Astrocyte (in vitro differentiated cells and primary cell): Measurements from ENCODE around the gene PPA2. TPM values are rescaled to one million over a fixed set of nuclear protein-coding genes. Genes with fewer than 3 reads are reported as not detected.

ENCODE experiments used
- DNase-seq: peaks from one replicate; pipeline ENCODE4 v3.0.0-alpha.2; 2010; ENCODE audit warnings: low read depth
- FAIRE-seq: peaks from 2 replicates; lab custom pipeline; 2011; peaks lifted over from hg19 to GRCh38; lab: Jason Lieb, UNC
- H2AFZ ChIP-seq: 2 replicates; pipeline ENCODE4 v1.6.0; 2012; ENCODE audit warnings: low read depth, low read length, inconsistent platforms
- H3K27ac ChIP-seq: 2 replicates; pipeline ENCODE4 v1.5.1; 2011; ENCODE audit warnings: low read depth, low read length, inconsistent platforms
- H3K27me3 ChIP-seq: 2 replicates; pipeline ENCODE4 v1.6.0; 2011; ENCODE audit warnings: low read length, inconsistent platforms; ENCODE audit not compliant: insufficient read depth
- H3K36me3 ChIP-seq: 2 replicates; pipeline ENCODE4 v1.5.1; 2011; ENCODE audit warnings: low read length, inconsistent platforms; ENCODE audit not compliant: insufficient read depth
- H3K4me1 ChIP-seq: 2 replicates; pipeline ENCODE4 v1.5.1; 2011; ENCODE audit warnings: low read length, inconsistent platforms; ENCODE audit not compliant: insufficient read depth
- H3K4me2 ChIP-seq: 2 replicates; pipeline ENCODE4 v1.6.0; 2012; ENCODE audit warnings: low read length, inconsistent platforms
- H3K4me3 ChIP-seq: 2 replicates; pipeline ENCODE4 v1.5.1; 2011; ENCODE audit warnings: low read depth, mild to moderate bottlenecking, low read length, inconsistent platforms; ENCODE audit not compliant: insufficient read depth
- H3K79me2 ChIP-seq: 2 replicates; pipeline ENCODE4 v1.6.0; 2012; ENCODE audit warnings: mild to moderate bottlenecking, low read length, inconsistent platforms; ENCODE audit not compliant: insufficient read depth
- H3K9ac ChIP-seq: 2 replicates; pipeline ENCODE4 v1.6.0; 2012; ENCODE audit warnings: mild to moderate bottlenecking, low read length, inconsistent platforms
- H3K9me3 ChIP-seq: 2 replicates; pipeline ENCODE4 v1.5.1; 2012; ENCODE audit warnings: low read depth, mild to moderate bottlenecking, low read length, inconsistent platforms; ENCODE audit not compliant: insufficient read depth
- H4K20me1 ChIP-seq: 2 replicates; pipeline ENCODE4 v1.6.0; 2012; ENCODE audit warnings: low read length, inconsistent platforms; ENCODE audit not compliant: insufficient read depth
- H3K27ac Mint-ChIP-seq: one replicate; pipeline ENCODE4 v1.8.0; 2021; ENCODE audit warnings: mild to moderate bottlenecking, mixed read lengths; ENCODE audit not compliant: unreplicated experiment
- H3K27me3 Mint-ChIP-seq: one replicate; pipeline ENCODE4 v1.8.0; 2021; ENCODE audit warnings: low read depth, mixed read lengths; ENCODE audit not compliant: unreplicated experiment
- H3K36me3 Mint-ChIP-seq: one replicate; pipeline ENCODE4 v1.8.0; 2021; ENCODE audit warnings: low read depth, mixed read lengths; ENCODE audit not compliant: unreplicated experiment
- H3K4me1 Mint-ChIP-seq: one replicate; pipeline ENCODE4 v1.8.0; 2021; ENCODE audit warnings: low read depth, mixed read lengths; ENCODE audit not compliant: unreplicated experiment
- H3K4me3 Mint-ChIP-seq: one replicate; pipeline ENCODE4 v1.8.0; 2021; ENCODE audit warnings: mild to moderate bottlenecking, moderate library complexity, mixed read lengths; ENCODE audit not compliant: unreplicated experiment
- H3K9me3 Mint-ChIP-seq: one replicate; pipeline ENCODE4 v1.8.0; 2021; ENCODE audit warnings: mild to moderate bottlenecking, mixed read lengths; ENCODE audit not compliant: unreplicated experiment
- CTCF ChIP-seq: IDR thresholded peaks from 2 replicates; pipeline ENCODE4 v1.5.1; 2011; ENCODE audit warnings: low read depth, mild to moderate bottlenecking, inconsistent platforms, low read length, moderate library complexity; ENCODE audit not compliant: insufficient read depth
- EZH2 ChIP-seq: IDR thresholded peaks from 2 replicates; pipeline ENCODE4 v1.6.1; 2012; ENCODE audit warnings: mild to moderate bottlenecking, low read length, inconsistent platforms; ENCODE audit not compliant: insufficient read depth
- total RNA-seq: library from RNA; stranded (reverse); gene quantifications from 2 replicates; pipeline ENCODE4 v1.2.1, GENCODE V29; 2021

Gene PPA2
- total RNA-seq, 1 donor from 2014 or later: 52.3 TPM

GRCh38 chr4:105346869-105347268 lies 127.0 kb downstream of the PPA2 start:
- FAIRE-seq: no peak
- no peak for DNase-seq
- no peaks in the 10 kb centered on the region for H3K27me3 Mint-ChIP-seq

GRCh38 chr4:105345838-105346237 lies 128.0 kb downstream of the PPA2 start:
- Mint-ChIP-seq H3K4me3 (no peak overlapping the region), H3K27me3 (no peaks in the 10 kb centered on the region), H3K9me3 (no peaks in the 10 kb centered on the region), H3K36me3 (no peaks in the 10 kb centered on the region), H3K27ac (no peak overlapping the region), H3K4me1 (peaks cover 2% of the 10 kb centered on the region)
- no peak for DNase-seq
- Histone ChIP-seq H3K36me3 (no peaks in the 10 kb centered on the region), H3K9ac (no peak overlapping the region), H3K4me3 (no peak overlapping the region), H3K27ac (no peak overlapping the region), H2AFZ (no peak overlapping the region), H3K9me3 (no peaks in the 10 kb centered on the region), H3K79me2 (no peaks in the 10 kb centered on the region), H3K4me1 (no peaks in the 10 kb centered on the region), H4K20me1 (no peaks in the 10 kb centered on the region), H3K4me2 (no peak overlapping the region), H3K27me3 (no peaks in the 10 kb centered on the region)
- FAIRE-seq: no peak
- TF ChIP-seq CTCF: no peak
- TF ChIP-seq EZH2: no peak

More at GRCh38 chr4:105346869-105347268, 127.0 kb downstream of the PPA2 start:
- Mint-ChIP-seq H3K9me3 (no peaks in the 10 kb centered on the region), H3K4me3 (no peak overlapping the region), H3K36me3 (no peaks in the 10 kb centered on the region), H3K4me1 (peaks cover 8% of the 10 kb centered on the region), H3K27ac (no peak overlapping the region)
- Histone ChIP-seq H3K4me1 (no peaks in the 10 kb centered on the region), H3K27ac (no peak overlapping the region), H3K9ac (no peak overlapping the region), H3K4me2 (no peak overlapping the region), H3K4me3 (no peak overlapping the region), H2AFZ (no peak overlapping the region), H3K79me2 (no peaks in the 10 kb centered on the region), H3K36me3 (no peaks in the 10 kb centered on the region), H4K20me1 (no peaks in the 10 kb centered on the region), H3K27me3 (no peaks in the 10 kb centered on the region), H3K9me3 (no peaks in the 10 kb centered on the region)
- TF ChIP-seq EZH2: no peak
- TF ChIP-seq CTCF: no peak

GRCh38 chr4:105345358-105345757 lies 128.5 kb downstream of the PPA2 start:
- no peaks in the 10 kb centered on the region for H3K4me1 ChIP-seq
- no peak overlapping the region for H3K4me2 ChIP-seq
- DNase-seq: no peak
- H3K9me3 Mint-ChIP-seq: no peaks in the 10 kb centered on the region
- no peaks in the 10 kb centered on the region for H3K27me3 Mint-ChIP-seq
- no peaks in the 10 kb centered on the region for H3K36me3 Mint-ChIP-seq
- no peak for TF ChIP-seq CTCF
- TF ChIP-seq EZH2: no peak
- H2AFZ ChIP-seq: no peak overlapping the region
- no peaks in the 10 kb centered on the region for H3K27me3 ChIP-seq
- FAIRE-seq: no peak
- no peaks in the 10 kb centered on the region for H3K79me2 ChIP-seq
- H3K9ac ChIP-seq: no peak overlapping the region
- H3K4me3 Mint-ChIP-seq: no peak overlapping the region
- no peak overlapping the region for H3K4me3 ChIP-seq
- no peak overlapping the region for H3K27ac Mint-ChIP-seq
- no peaks in the 10 kb centered on the region for H4K20me1 ChIP-seq
- H3K4me1 Mint-ChIP-seq: no peaks in the 10 kb centered on the region
- H3K9me3 ChIP-seq: no peaks in the 10 kb centered on the region
- no peak overlapping the region for H3K27ac ChIP-seq
- H3K36me3 ChIP-seq: no peaks in the 10 kb centered on the region
